ENCODE measurements around the gene ZNF30. TPM values are rescaled to one million over a fixed set of nuclear protein-coding genes. Genes with fewer than 3 reads are reported as not detected.

Gene ZNF30
- total RNA-seq, 1 experiment from 2014 or later, result 8.3 TPM

DNA sequence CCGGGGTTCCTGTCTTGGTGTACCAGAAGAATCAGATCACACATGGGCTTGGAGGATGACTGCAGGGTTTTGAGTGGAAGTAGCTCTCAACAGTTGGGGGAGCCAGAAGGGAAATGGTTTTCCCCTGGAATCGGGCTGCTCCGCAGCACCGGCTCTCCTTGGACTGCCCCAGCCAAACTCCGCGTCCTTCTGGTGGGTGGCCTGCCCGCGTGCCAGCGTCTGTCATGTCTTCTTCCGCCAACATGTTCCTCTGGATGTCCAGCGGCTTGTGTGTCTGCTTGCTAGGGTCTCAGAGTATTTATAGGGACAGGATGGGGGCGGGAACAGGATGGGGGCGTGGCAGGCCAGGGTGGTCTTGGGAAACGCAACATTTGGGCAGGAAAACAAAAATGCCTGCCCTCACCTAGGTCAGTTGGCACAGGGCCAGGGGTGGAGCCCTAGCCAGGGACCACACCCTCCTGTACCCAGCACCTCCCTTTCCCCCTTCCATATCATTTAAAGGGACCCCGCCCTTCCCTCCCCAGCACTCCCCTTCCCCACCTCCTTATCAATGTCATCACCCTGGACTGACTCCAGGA is 1.3 kb upstream of the ZNF30 start:
- Histone ChIP-seq H3K27ac (ENCODE audit: insufficient read length, low read depth, low read length) (no peak overlapping the region), H2BK12ac (ENCODE audit: insufficient read length, low read depth, low read length) (no peak overlapping the region), H3K4me2 (ENCODE audit: insufficient read depth, insufficient read length, low read length) (no peak overlapping the region), H3K4ac (ENCODE audit: low read depth, low read length) (no peak overlapping the region), H2AK5ac (ENCODE audit: insufficient read length, low read length) (no peak overlapping the region), H2AFZ (ENCODE audit: low read length) (no peak overlapping the region), H3T11ph (ENCODE audit: low read length) (no peak overlapping the region), H3K79me1 (ENCODE audit: insufficient read depth, low read depth, low read length, poor library complexity, severe bottlenecking) (no peaks in the 10 kb centered on the region), H3K23me2 (ENCODE audit: insufficient read length, low read depth, low read length, poor library complexity, severe bottlenecking) (peaks cover 4% of the 10 kb centered on the region), H3K4me1 (ENCODE audit: insufficient read depth, low read length) (no peaks in the 10 kb centered on the region), H4K5ac (ENCODE audit: insufficient read length, low read depth, low read length) (no peak overlapping the region), H2BK15ac (ENCODE audit: low read depth, low read length) (no peak overlapping the region), H3K79me2 (ENCODE audit: insufficient read depth, low read length) (no peaks in the 10 kb centered on the region), H3K27me3 (ENCODE audit: insufficient read depth, low read length) (no peaks in the 10 kb centered on the region), H3K9me3 (ENCODE audit: control insufficient read depth, low read depth, low read length) (no peaks in the 10 kb centered on the region), H3K23ac (ENCODE audit: insufficient read length, low read depth, low read length) (no peak overlapping the region), H4K20me1 (ENCODE audit: control insufficient read depth, insufficient read depth, insufficient read length) (no peaks in the 10 kb centered on the region), H3K18ac (ENCODE audit: insufficient read length, low read depth, low read length) (no peak overlapping the region), H2BK120ac (ENCODE audit: low read depth, low read length, poor library complexity, severe bottlenecking) (no peak overlapping the region), H4K8ac (replicated peaks; ENCODE audit: insufficient read length, low read depth, low read length) (no peak overlapping the region), H3K14ac (ENCODE audit: insufficient read depth, low read length) (no peak overlapping the region), H2BK5ac (ENCODE audit: insufficient read length, low read length) (no peak overlapping the region), H4K91ac (ENCODE audit: insufficient read length, low read depth, low read length) (no peak overlapping the region), H2BK20ac (ENCODE audit: low read depth, low read length, poor library complexity, severe bottlenecking) (no peak overlapping the region), H3K9ac (ENCODE audit: extremely low read depth, insufficient read length, low read length) (no peak overlapping the region), H3K56ac (ENCODE audit: insufficient read length, low read depth, low read length) (no peak overlapping the region)
- H3K27ac Mint-ChIP-seq, result peak overlapping the region in 1 of 3 experiments; percentile 50; a peak in 1 of 7 replicates
- peaks cover 15 to 20% of the 10 kb centered on the region in 2 experiments for H3K9me3 Mint-ChIP-seq
- H3K36me3 Mint-ChIP-seq (ENCODE audit: insufficient read depth in 1 of 3, low read depth in 3 of 3), result peaks cover 6 to 20% (median 8%) of the 10 kb centered on the region in 3 experiments; a peak in 6 of 7 replicates
- H3K27me3 Mint-ChIP-seq (ENCODE audit: low read depth), result peaks cover 21% of the 10 kb centered on the region
- TF ChIP-seq, protein P1, sequence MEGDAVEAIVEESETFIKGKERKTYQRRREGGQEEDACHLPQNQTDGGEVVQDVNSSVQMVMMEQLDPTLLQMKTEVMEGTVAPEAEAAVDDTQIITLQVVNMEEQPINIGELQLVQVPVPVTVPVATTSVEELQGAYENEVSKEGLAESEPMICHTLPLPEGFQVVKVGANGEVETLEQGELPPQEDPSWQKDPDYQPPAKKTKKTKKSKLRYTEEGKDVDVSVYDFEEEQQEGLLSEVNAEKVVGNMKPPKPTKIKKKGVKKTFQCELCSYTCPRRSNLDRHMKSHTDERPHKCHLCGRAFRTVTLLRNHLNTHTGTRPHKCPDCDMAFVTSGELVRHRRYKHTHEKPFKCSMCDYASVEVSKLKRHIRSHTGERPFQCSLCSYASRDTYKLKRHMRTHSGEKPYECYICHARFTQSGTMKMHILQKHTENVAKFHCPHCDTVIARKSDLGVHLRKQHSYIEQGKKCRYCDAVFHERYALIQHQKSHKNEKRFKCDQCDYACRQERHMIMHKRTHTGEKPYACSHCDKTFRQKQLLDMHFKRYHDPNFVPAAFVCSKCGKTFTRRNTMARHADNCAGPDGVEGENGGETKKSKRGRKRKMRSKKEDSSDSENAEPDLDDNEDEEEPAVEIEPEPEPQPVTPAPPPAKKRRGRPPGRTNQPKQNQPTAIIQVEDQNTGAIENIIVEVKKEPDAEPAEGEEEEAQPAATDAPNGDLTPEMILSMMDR (conservative IDR thresholded peaks at IDR 0.05), result no peak
- H3K4me3 Mint-ChIP-seq, result no peak overlapping the region
- no peak for DNase-seq
- H3K4me1 Mint-ChIP-seq, result peaks cover 8 to 11% of the 10 kb centered on the region in 2 experiments
- WGBS (ENCODE audit: extremely low coverage, insufficient read length, low lambda C conversion rate), result no CpG with 5 or more reads among the region's 15 CpGs

All from H9 (cell line).